OCI-M1 (cell line): ENCODE data around the gene SORCS1.

Experiments used
- DNase-seq: peaks from one replicate; lab custom pipeline; 2025; lab: John Stamatoyannopoulos, UW

Gene SORCS1

DNA sequence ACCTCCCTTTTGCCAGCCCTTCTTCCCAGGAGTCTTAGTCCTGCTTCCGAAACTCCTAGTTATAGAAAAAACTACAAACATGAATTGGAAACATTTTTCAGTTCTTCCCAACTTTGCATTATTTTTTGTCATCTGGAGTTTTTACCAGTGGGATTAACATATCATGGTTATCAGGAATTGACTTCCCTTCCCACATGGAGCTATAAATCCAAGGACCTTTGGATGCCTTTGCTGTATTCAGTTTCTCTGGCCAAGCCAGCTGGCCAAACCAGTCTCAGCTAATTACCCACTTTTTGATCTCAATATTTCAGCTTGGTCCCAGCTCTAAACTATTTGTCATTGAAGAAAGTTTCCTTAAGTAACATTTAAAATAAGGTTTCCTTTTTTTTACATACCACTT is 570.6 kb downstream of the SORCS1 start:
- no peak for DNase-seq

DNA sequence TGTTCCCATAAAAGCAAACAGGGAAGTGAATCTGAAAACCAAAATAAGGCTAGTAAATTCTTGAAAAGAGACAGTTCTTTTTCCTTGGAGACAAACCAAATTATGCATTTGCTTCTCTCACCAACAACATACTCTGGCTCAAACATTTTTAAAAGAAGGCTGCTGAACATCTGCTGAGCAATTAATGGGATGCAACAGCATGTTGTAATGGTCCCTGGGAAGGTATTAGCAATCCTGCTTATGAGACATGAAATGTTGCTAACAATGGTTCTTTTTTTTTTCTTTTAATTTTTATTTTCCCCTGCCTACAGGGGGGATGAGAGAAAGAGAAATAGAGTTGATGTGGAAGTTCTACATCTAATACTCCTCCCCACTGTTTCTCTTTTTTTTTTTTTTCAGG is 572.1 kb downstream of the SORCS1 start:
- no peak for DNase-seq

DNA sequence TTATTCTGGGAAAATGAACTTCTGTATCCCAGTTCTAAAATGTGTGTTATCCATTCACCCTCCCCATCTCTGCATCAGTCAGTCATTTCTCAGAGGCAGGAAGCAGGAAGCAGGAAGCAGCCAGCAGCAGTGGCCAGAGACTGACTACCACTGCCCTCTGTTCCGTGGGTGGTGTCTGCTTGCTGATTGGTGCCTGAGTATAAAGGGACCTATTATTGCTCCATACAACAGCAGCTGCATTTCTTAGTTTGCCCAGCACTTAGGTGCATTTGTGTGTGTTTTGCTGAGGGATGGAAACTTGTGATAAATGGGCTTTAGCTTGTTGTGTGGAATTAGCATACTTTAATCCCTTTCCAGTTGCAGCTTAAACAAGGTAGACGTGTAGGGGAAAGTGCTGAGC is 582.2 kb downstream of the SORCS1 start:
- DNase-seq: peak; percentile 8

DNA sequence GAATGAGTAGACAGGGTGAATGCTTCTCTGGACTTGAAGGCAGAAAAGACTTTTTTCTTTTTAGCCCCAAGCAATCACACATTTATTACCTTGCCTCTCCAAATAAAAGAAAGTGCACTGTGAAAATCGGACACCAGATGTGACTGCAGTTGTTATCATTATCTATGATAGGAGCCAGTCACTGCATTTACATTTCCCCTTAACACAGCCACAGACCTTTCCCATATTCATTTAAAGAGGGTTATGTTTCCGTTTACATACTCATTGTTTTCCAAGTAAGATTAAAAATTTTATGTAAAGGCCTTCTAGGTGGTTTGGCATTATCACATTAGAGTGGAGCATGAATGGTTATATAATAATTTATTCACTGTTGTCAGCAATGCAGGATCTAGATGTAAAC is 586.8 kb downstream of the SORCS1 start:
- no peak for DNase-seq

DNA sequence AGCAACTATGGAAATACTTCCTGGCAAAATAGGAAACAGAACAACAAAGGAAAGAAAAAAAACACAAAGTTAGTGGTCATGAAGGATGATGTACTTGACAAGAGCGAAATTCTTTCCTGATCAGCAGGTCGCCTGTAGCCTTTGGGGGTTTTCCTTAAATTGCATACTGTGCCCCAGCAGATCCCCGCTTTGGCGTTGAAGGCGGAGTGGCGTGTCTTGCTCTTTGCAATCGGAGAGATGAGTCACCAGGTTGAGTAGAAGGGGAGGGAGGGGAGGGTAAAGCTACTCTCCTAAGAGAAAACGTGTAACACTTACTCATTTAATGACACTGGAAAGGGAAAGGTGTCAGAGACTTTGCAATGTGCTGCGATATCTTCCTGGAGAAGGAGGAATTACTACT is 587.2 kb downstream of the SORCS1 start:
- DNase-seq: peak; percentile 27

DNA sequence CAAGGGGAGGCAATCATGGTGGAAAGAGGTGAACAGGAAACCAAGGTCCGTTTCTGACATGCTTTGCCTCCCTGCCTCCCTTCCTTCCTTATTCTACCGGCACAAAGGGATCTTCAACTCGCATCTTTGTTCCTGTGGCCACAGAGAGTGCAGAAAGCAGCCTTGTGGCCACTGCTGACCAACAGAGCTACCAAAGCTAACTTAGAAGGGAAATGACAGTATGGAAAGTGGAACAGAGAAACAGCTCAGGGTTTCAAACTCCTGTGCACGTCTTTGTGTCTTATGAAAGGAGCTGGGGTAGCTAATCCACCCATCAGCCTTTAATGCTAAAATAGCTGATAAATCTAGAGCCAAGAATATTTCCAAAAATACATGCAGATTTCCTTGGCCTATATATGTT is 588.0 kb downstream of the SORCS1 start:
- peak; percentile 7 for DNase-seq

DNA sequence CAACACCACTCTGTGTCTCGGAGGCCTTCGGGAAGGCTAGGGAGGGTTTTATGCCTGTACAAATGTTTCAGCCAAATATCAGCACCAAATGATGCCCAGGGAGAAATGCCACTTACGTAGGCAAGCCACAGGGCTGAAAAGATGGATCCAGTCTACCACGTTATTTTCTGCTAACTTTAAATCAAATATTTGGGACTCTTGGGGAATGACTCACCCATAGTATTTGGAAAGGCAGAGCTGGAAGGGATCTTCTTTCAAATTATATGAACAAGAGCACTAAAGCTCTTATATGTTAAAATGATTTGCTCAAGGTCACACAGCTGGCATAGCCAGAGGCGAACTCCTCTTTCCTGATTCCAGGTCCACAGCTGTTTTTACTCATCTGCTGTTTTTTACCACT is 591.4 kb downstream of the SORCS1 start:
- DNase-seq: no peak

DNA sequence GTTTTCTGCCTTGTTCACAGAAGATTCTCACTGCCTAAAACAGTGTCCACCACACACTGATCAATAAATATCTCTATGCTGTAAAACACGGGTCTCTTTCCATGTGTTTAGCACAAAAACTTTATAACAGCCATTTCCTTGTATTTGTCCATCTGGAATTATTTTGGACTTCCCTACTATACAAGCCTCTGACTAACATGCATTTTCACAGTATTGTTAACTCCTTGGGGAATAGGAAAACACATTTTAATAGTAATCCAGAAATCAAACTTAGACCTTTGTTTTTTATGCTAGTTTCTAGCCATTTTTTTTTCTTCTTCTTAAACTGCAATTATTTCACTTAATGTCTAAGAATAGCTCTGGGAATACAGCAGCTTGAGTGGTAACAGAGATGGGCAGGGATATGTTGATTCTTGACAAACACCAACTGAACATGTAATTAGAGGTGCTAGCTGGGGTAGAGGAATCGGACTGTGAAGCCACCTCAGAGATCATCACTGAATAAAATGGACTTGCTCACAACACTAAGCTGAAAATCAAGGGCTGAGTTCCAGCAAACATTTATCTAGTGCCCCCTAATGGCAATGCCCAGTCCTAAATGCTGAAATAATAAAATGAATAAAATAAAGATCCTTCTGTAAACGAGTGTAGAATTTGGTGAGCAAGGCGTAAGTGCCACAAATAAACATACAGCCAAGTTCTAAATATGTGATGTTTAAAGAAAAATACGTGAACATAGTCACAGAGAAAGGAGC is 593.1 kb downstream of the SORCS1 start:
- peak; percentile 46 for DNase-seq

DNA sequence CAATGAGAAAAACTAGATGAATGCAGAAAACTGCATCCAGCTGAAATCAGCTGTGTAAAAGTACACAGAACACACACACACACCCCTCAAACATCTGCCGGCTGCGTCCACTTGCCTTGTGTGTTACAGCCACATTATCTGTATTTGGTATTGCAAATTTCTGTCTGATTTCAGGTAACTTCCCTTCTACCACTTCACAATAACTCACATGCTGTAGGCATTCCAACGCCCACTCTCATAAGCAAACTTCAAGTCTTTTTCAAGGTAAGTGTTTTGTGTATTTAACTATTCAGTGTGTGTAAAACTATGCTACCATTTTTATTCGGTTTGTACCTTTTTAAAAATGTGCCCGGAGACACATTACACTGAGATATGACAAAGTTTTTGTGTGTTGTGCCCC is 594.2 kb downstream of the SORCS1 start:
- no peak for DNase-seq

DNA sequence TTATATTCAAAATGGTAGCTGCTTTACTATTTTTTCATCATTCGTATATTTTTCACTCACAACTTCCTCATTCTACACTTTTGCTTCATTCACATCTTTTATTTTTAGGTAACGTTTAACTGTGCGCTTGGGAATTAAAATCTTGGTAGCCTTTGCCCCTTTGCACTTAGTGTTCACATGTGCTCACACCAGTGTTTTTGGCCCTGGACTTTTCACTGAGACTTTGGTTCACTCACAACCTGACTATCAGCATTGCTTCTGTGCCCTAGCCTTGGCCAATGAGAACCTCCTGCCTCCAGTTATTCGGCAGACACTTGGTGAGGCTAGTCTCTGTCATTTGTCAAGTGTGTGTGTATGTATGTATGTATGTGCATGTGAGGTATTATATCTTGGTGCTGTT is 596.9 kb downstream of the SORCS1 start:
- no peak for DNase-seq

DNA sequence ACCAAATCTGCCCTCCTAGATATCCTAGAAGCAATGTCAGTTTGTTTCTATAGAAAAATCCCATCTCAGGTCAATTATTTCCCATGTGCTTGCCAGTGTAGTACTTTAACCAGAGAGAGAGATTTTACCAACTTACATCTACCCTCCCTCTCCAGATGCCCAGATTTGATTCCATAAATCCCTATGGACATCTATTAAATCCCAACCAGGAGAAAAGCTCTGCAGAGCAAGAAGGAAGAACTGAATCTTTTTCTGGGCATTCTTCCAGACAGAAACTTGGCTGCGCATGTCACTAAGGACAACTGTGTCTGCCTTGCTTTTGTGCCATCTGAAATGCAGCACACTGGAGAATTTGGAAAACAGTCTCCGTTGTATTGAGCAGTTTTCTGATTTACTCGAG is 597.6 kb downstream of the SORCS1 start:
- DNase-seq: no peak

DNA sequence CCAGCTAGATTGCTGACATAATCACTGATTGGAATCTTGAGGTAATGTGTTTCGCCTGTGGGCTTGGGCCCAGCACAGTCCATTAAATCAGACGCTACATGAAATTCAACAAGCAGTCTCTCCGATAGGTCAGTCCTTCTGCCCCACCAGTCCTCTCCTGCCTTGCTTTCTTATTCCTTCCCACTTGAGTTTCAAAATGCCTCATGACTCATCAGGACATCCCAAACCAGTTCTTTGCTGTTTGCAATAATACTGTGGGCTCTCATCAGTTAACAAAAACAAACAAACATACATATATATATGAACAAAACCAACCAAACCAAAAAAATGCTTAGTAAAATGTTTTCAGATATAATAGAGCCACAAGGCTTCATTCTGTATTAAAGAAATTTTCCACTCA is 599.0 kb downstream of the SORCS1 start:
- no peak for DNase-seq

DNA sequence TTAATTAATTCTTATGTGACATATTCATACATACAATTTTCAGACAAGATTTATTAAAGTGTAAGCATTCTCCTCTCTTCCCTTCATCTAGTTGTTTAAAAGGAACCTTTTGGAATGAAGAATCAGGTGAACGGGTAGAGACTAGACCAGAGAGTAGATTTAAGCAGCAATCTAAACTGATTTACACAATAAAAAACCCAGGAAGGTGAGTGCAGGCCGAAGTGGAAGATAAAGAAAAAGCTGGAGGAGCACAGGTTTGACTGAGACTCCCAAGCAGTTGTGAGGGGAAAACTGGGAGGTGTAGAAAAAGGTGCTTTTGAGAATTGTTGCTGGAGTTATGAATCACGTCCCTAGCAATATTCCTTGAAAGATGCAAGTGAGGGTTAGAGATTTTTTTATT is 601.1 kb downstream of the SORCS1 start:
- no peak for DNase-seq

DNA sequence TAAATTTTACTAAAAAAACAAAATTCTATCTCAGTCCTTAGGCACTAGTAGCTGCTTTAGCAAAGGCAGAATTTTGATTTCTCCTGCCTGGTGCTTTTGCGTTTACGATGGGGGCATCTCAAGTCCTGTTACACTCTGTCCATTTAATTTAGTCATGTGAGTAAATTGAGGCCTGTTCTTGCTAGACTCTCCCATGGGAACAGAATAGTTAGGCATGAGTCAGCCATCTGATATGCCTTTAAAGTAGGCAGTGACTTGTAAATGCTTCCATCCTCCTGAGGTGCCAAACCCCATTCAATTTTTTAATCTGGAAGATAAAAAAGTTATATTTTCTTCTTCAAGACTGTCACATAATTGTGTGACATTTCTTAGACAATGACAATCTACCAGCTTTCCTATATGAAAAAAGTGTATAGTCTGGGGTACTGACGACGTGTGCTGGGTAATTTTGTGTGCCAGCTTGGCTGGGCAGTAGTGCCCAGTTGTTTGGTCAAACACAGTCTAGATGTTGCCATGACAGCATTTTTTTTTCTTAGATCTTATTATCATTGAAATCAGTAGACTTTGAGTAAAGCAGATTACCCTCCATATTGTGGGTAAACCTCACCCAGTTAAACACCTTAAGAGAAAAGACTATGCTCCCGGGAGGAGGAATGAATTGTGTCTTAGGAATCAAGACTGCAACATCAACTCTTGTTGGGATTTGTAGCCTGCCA is 603.4 kb downstream of the SORCS1 start:
- no peak for DNase-seq

DNA sequence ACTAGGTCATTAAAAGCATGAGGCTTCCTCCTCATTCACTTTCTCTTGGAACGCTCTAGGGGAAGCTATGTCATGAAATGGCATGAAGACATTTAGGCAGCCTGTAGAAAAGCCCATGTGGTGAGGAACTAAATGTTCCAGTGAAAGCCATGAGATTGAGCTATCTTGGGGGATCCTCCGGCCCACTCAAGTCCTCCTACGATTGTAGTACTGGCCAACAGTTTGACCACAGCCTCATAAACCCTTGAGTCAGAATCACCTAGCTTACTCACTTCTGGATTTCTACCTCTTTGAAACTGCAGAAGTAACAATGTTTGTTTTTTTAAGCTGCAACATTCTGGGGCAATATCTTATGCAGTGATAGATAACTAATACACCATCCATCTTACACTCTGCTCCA is 605.1 kb downstream of the SORCS1 start:
- DNase-seq: no peak

DNA sequence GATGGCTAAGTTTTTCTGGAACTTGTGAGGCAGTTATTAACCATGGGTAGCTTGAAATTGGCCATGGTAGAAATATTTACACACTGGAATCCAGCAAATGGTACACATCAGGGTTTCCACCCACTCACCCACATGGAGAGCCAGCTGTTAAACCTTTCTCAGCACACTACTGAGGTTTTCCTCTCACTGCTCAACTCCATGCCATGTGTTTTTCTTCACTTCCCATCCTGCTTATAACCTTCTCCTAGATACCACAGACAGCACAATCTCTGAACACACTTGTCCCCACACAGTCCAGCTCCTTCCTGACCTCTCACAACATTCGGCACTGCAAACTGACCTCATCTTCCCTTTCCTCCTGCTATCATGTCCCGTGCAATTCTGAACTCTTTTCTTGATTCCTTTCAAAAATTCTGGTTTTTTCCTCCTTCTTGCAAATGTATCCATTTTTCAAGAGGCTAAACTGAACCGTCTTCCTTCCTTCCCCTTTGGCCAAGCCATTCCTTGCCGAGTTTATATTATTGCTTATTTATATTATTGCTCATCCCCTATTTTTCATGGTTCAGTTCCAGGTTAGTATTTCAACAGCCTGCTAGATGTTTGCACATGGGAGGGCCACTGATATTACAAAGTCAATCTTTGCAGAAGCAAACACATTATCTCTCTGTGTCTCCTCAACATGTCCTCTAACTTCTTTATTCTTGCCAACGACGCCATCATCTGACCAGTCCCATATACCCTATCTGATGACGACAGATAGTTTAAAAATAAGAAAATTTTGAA is 606.4 kb downstream of the SORCS1 start:
- DNase-seq: no peak

DNA sequence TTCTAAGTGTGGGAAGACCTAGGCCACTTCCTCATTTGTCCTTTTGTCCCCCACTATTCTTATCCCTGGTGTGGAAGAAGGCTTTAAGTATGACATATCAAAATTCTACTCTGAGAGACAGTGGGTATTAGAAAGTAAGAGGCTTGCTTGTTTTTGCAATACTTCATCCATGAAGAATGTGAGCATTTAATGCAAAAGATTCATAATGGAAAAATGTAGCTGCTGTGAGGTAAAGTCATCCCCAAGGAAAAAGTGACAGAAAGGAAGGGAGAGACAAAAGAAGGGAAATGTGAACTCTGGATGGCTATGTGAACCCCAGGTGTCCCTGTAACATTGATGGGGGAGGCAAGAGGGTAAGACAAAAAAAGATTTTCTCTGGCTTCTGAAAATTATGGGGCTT is 607.5 kb downstream of the SORCS1 start:
- no peak for DNase-seq

DNA sequence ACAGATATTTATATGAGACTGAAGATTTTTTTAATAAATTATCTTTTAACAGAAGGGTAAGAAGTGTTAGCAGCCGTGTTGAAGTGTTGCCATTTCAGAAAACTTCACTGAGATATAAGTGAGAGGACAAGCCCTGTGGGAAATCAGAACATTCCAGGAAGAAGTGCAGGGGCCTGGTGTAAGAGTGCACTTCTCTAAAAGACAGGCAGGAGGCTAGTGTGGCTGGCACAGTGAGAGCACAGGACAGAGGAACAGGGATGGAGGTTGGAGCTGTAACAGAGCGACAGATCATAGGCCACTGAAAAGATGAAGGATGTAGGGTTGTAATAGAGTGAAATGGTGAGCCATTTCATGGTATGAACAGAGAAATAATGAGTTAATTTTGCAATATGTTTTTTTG is 608.9 kb downstream of the SORCS1 start:
- no peak for DNase-seq

DNA sequence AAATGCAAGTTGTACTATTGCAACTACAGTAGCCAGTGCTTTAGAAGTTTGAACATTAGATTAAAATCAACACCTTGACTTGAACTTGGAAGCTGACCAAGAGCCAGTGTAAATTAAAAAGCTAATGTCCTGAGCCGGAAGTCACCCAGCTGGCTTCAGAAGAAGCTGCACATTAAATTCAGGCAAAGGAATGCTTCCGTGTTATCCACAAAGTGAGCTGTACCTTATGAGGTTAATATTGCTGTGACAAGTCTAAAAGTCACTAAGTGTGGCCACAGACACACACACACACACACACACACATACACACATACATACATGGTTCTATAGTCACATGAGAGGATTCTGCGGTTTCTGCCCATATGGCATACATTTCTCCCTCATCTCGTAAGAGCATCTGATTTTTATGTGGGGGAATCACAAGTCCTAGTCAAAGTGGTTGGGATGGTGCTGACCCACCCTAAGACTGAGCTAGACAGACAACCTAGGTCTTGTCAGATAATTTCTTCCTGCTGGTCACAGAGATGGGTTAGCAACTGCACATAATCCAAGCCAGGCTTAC is 612.9 kb downstream of the SORCS1 start:
- DNase-seq: peak; percentile 28

DNA sequence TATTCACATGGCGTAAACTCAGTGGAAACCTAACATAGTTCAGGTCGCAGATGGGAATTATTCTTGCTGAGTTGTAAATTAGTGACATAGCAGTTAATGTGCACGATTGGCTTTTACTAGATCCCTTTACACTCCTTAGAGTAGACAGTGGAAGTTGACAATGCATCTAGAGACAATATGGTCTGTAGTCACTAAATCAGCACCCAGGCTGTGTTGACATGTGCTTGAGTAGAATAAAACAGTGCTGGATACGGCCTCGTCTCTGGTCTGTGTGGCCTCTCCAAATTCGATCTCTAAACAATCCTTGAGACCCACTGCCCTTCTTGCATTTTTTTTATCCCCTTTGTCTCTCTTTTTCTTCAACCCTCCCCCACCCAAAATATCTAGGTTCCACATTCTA is 615.7 kb downstream of the SORCS1 start:
- DNase-seq: no peak

DNA sequence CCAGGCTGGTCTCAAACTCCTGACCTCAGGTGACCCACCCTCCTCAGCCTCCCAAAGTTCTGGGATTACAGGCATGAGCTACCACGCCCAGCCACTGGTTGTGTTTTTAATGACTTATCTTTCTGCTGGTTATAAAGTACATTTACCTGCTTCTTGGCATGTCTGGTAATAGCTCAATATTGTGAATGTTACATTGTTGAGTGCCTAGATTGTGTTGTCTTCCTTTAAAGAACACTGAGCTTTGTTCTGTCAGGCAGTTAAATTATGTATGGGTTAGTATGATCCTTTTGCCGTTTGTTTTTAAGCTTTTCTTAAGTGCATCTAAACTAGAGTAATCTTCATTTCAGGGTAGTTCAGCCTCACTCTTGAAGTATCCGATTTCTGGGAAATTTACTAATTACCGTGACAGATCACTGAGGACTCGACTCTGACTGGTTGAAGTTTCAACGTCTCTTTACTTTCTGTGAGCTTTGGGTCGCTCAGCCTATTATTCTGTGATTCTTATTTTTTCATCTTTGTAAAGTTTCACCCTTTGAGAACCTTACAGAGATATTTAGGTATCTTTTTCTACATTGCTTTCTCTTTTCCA is 617.4 kb downstream of the SORCS1 start:
- no peak for DNase-seq

DNA sequence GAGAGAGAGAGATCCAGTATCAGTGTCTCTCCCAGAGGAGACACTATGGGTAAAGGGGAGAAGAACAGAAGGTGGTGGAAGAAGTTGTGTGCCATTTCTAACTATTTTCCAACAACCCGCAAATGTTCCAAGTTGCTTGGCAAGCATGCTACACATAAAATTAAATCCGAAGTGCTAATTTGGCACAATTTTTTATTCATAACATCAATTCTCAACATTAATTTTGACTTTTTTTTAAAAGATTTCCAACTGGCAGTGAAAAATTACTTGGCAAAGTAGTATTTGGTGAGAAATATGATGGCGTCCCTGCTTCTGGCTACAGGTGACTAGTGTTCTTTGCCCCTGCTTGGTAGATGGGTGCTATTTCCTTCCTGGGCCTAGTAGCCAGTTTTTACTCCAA is 622.0 kb downstream of the SORCS1 start:
- no peak for DNase-seq
